Keratinocyte (primary cell): ENCODE results near the gene TET1. TPM values are rescaled to one million over a fixed set of nuclear protein-coding genes. Genes with fewer than 3 reads are reported as not detected.

Experiments
- DNase-seq: peaks from one replicate; pipeline ENCODE4 v3.0.0-alpha.2; 2011; ENCODE audit warnings: low read depth, missing footprints, low spot score
- FAIRE-seq: peaks from 2 replicates; lab custom pipeline; 2011; peaks lifted over from hg19 to GRCh38; lab: Jason Lieb, UNC
- H2AFZ ChIP-seq: 2 replicates; pipeline ENCODE4 v1.6.0; 2012; ENCODE audit warnings: low read length, control low read depth, inconsistent platforms; ENCODE audit not compliant: control insufficient read depth
- H3K27ac ChIP-seq: 2 replicates; pipeline ENCODE4 v1.5.1; 2011; ENCODE audit warnings: low read length; ENCODE audit not compliant: control insufficient read depth, insufficient read depth
- H3K27me3 ChIP-seq: 3 replicates; pipeline ENCODE4 v1.6.0; 2011; ENCODE audit warnings: low read length; ENCODE audit not compliant: control insufficient read depth, insufficient read depth; ENCODE audit errors: extremely low read depth
- H3K36me3 ChIP-seq, 2 experiments: 2 replicates in 1 of 2; 3 replicates in 1 of 2; pipeline ENCODE4 v1.5.1; 2011; ENCODE audit warnings: low read length in 2 of 2, mild to moderate bottlenecking in 1 of 2; ENCODE audit not compliant: control insufficient read depth in 2 of 2, insufficient read depth in 2 of 2; ENCODE audit errors: extremely low read depth in 1 of 2
- H3K4me1 ChIP-seq: 3 replicates; pipeline ENCODE4 v1.5.1; 2011; ENCODE audit warnings: low read length; ENCODE audit not compliant: control insufficient read depth, insufficient read depth; ENCODE audit errors: extremely low read depth
- H3K4me2 ChIP-seq: 3 replicates; pipeline ENCODE4 v1.6.0; 2011; ENCODE audit warnings: low read depth, low read length; ENCODE audit not compliant: control insufficient read depth, insufficient read depth; ENCODE audit errors: extremely low read depth
- H3K4me3 ChIP-seq, 3 experiments: fragments of 200-600 bp in 1 of 3; sonication (generic) in 1 of 3; 2 replicates in 2 of 3; 3 replicates in 1 of 3; pipeline ENCODE4 v1.5.1; 2011 to 2016; ENCODE audit warnings: low read length in 3 of 3, mild to moderate bottlenecking in 3 of 3, control low read depth in 2 of 3, inconsistent platforms in 1 of 3, low read depth in 1 of 3, mixed read lengths in 1 of 3, mixed run types in 1 of 3, moderate library complexity in 1 of 3; ENCODE audit not compliant: control insufficient read depth in 2 of 3, insufficient read depth in 2 of 3; ENCODE audit errors: extremely low read depth in 1 of 3
- H3K79me2 ChIP-seq: 2 replicates; pipeline ENCODE4 v1.6.0; 2012; ENCODE audit warnings: low read length; ENCODE audit not compliant: control insufficient read depth, insufficient read depth
- H3K9ac ChIP-seq: 3 replicates; pipeline ENCODE4 v1.6.0; 2011; ENCODE audit warnings: low read length; ENCODE audit not compliant: control insufficient read depth, insufficient read depth; ENCODE audit errors: extremely low read depth
- H3K9me1 ChIP-seq: 3 replicates; pipeline ENCODE4 v1.6.0; 2011; ENCODE audit warnings: low read length; ENCODE audit not compliant: control insufficient read depth, insufficient read depth; ENCODE audit errors: extremely low read depth
- H3K9me3 ChIP-seq: 2 replicates; pipeline ENCODE4 v1.5.1; 2012; ENCODE audit warnings: low read depth, low read length; ENCODE audit not compliant: control insufficient read depth
- H4K20me1 ChIP-seq: 3 replicates; pipeline ENCODE4 v1.6.0; 2011; ENCODE audit warnings: low read length; ENCODE audit not compliant: control insufficient read depth, insufficient read depth; ENCODE audit errors: extremely low read depth
- EZH2 ChIP-seq: IDR thresholded peaks from one replicate; pipeline ENCODE4 v1.6.1; 2012; ENCODE audit warnings: inconsistent platforms, mild to moderate bottlenecking, low read length, moderate library complexity
- dilution Hi-C: fragments of 300-500 bp; cut with MboI; formaldehyde crosslinking; loops from one replicate; pipeline ENCODE4 v1.7.0; 2020; ENCODE audit warnings: low sequenced_read_pairs; ENCODE audit not compliant: extremely low pct_ligation_motif_present
- polyA plus RNA-seq, 5 experiments: library from polyadenylated mRNA; depleted of rRNA in 3 of 5; stranded (reverse) in 3 of 5; stranded (forward) in 1 of 5; unstranded in 1 of 5; fragments of >200 nt; gene quantifications; 1 replicate in 1 of 5; 2 replicates in 3 of 5; 3 replicates in 1 of 5; pipeline versions ENCODE4 v1.2.1 to v1.2.3, GENCODE V29; 2011 to 2012; ENCODE audit warnings: missing spikeins in 2 of 5, low read depth in 1 of 5, low replicate concordance in 1 of 5
- TF ChIP-seq, protein P1 (sequence below), 3 experiments: IDR thresholded peaks in 1 of 3; conservative IDR thresholded peaks in 1 of 3; optimal IDR thresholded peaks in 1 of 3; 2 replicates in 2 of 3; 3 replicates in 1 of 3; pipeline versions ENCODE3 to v1.5.1; 2011; ENCODE audit warnings: low read length in 3 of 3, mild to moderate bottlenecking in 3 of 3, moderate library complexity in 2 of 3, control low read depth in 1 of 3, inconsistent platforms in 1 of 3; ENCODE audit not compliant: insufficient read depth in 2 of 3; ENCODE audit errors: extremely low read depth in 1 of 3

Gene TET1
- polyA plus RNA-seq, 1 donor (not counting 4 experiments of a cell fraction or from before 2014, with no cell fraction given): 0.08 TPM

DNA sequence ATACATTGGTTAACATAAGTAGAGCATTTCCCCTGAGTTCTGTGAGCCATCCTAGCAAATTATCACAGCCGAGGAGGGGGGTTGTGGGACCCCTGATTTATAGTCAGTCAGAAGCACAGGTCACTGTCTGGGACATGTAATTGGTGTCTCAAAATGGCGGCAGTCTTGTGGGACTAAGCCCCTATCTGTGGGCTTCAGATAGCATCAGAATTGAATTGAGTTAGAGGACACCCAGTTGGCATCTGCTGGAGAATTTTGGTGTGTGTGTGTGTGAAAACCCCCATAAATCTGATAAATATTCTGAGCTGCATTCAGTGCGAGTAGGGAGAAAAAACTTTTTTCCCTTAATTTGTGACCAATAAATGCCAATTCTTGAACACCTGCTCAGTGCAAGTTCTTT, 6.5 kb upstream of the TET1 start:
- no peak for FAIRE-seq
- H3K9ac ChIP-seq: no peak overlapping the region
- TF ChIP-seq, protein P1, sequence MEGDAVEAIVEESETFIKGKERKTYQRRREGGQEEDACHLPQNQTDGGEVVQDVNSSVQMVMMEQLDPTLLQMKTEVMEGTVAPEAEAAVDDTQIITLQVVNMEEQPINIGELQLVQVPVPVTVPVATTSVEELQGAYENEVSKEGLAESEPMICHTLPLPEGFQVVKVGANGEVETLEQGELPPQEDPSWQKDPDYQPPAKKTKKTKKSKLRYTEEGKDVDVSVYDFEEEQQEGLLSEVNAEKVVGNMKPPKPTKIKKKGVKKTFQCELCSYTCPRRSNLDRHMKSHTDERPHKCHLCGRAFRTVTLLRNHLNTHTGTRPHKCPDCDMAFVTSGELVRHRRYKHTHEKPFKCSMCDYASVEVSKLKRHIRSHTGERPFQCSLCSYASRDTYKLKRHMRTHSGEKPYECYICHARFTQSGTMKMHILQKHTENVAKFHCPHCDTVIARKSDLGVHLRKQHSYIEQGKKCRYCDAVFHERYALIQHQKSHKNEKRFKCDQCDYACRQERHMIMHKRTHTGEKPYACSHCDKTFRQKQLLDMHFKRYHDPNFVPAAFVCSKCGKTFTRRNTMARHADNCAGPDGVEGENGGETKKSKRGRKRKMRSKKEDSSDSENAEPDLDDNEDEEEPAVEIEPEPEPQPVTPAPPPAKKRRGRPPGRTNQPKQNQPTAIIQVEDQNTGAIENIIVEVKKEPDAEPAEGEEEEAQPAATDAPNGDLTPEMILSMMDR (optimal IDR thresholded peaks at IDR 0.05 in 1 of 3, IDR thresholded peaks at IDR 0.05 in 1 of 3, conservative IDR thresholded peaks at IDR 0.05 in 1 of 3; ENCODE audit: extremely low read depth in 1 of 3, insufficient read depth in 2 of 3, low read length in 3 of 3): no peak
- no peak for TF ChIP-seq EZH2
- no peaks in the 10 kb centered on the region for H3K27me3 ChIP-seq
- no peak overlapping the region for H3K4me2 ChIP-seq
- H3K4me1 ChIP-seq: peaks cover 7% of the 10 kb centered on the region
- H3K9me3 ChIP-seq: no peaks in the 10 kb centered on the region
- no peaks in the 10 kb centered on the region for H3K36me3 ChIP-seq
- DNase-seq: no peak
- H3K9me1 ChIP-seq: no peaks in the 10 kb centered on the region
- H3K27ac ChIP-seq: no peak overlapping the region
- no peak overlapping the region for H3K4me3 ChIP-seq
- H3K79me2 ChIP-seq: no peaks in the 10 kb centered on the region
- dilution Hi-C loops: no loop called here
- H2AFZ ChIP-seq: no peak overlapping the region
- H4K20me1 ChIP-seq: no peaks in the 10 kb centered on the region

DNA sequence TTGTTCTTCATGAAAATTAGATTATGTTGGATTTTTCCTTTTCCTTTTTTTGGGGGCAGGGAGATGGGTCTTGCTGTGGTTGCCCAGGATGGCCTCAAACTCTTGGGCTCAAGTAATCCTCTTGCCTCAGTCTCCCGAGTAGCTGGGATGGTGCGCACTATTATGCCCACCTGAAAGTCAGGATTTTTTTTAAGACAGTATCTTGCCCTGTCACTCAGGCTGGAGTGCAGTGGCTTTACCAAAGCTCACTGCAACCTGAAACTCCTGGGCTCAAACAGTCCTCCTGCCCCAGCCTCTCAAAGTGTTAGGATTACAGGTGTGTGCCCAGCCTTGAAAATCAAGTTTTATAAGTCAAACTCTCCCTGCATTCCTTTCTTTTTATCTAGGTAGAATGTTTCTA, 1.7 kb upstream of the TET1 start:
- H3K9me3 ChIP-seq: no peaks in the 10 kb centered on the region
- no peaks in the 10 kb centered on the region for H4K20me1 ChIP-seq
- FAIRE-seq (no peak), DNase-seq (no peak)
- H3K27ac ChIP-seq: no peak overlapping the region
- H3K36me3 ChIP-seq: no peaks in the 10 kb centered on the region
- no peak overlapping the region for H2AFZ ChIP-seq
- no peak overlapping the region for H3K9ac ChIP-seq
- no peaks in the 10 kb centered on the region for H3K9me1 ChIP-seq
- no peaks in the 10 kb centered on the region for H3K79me2 ChIP-seq
- H3K27me3 ChIP-seq: peaks cover 30% of the 10 kb centered on the region
- no peak overlapping the region for H3K4me3 ChIP-seq
- dilution Hi-C loops: no loop called here
- H3K4me1 ChIP-seq: peaks cover 6% of the 10 kb centered on the region
- H3K4me2 ChIP-seq: no peak overlapping the region
- TF ChIP-seq, protein P1 (optimal IDR thresholded peaks at IDR 0.05 in 1 of 3, IDR thresholded peaks at IDR 0.05 in 1 of 3, conservative IDR thresholded peaks at IDR 0.05 in 1 of 3; ENCODE audit: extremely low read depth in 1 of 3, insufficient read depth in 2 of 3, low read length in 3 of 3): no peak
- no peak for TF ChIP-seq EZH2
